ENCODE data around the gene KRTAP19-5. TPM values are rescaled to one million over a fixed set of nuclear protein-coding genes. Genes with fewer than 3 reads are reported as not detected.

KRTAP19-5 gene
- total and polyA plus RNA-seq, 2 of the 4 experiments (the other 2 are of a cell fraction) = not detected

- POLR2A ChIA-PET (ENCODE audit: unreplicated experiment) = no interaction called here
These were observed 38.2 kb downstream of the KRTAP19-5 start for GRCh38 chr21:30463713-30464112.

More at GRCh38 chr21:30463713-30464112, 38.2 kb downstream of the KRTAP19-5 start:
- in situ Hi-C loops (cut with MboI; ENCODE audit: low sequenced_read_pairs) (no loop called here), intact Hi-C loops (cut with micrococcal nuclease) (no loop called here), dilution Hi-C loops (cut with HindIII; ENCODE audit: low sequenced_read_pairs, unreplicated experiment) (no loop called here)
- CTCF ChIA-PET = no interaction called here
- Histone ChIP-seq H3K18ac (ENCODE audit: low read depth, low read length) (no peak overlapping the region), H2AK9ac (replicated peaks; ENCODE audit: low read depth, low read length, poor library complexity) (no peak overlapping the region), H3K9me1 (ENCODE audit: insufficient read depth, low read length) (no peaks in the 10 kb centered on the region), H2AK5ac (ENCODE audit: low read depth, low read length) (no peak overlapping the region), H3K4me3 (ENCODE audit: insufficient read depth, low read depth, low read length) (no peak overlapping the region), H2BK15ac (ENCODE audit: low read depth, low read length) (no peak overlapping the region), H2BK120ac (ENCODE audit: low read depth, low read length) (no peak overlapping the region), H2BK20ac (ENCODE audit: low read depth, low read length) (no peak overlapping the region), H4K20me1 (ENCODE audit: insufficient read depth, low read length) (no peaks in the 10 kb centered on the region), H3K79me1 (ENCODE audit: low read depth in 1 of 2, low read length in 2 of 2) (no peaks in the 10 kb centered on the region), H3K4me1 (ENCODE audit: control insufficient read depth, insufficient read depth, low read length) (no peaks in the 10 kb centered on the region), H3K23ac (ENCODE audit: low read depth, low read length) (no peak overlapping the region), H3K56ac (ENCODE audit: extremely low read depth, insufficient read depth, low read length) (no peak overlapping the region), H4K8ac (ENCODE audit: low read depth in 2 of 2, low read length in 2 of 2) (no peak overlapping the region), H3K27me3 (ENCODE audit: control insufficient read depth, insufficient read depth, low read length) (no peaks in the 10 kb centered on the region), H2AFZ (replicated peaks; ENCODE audit: low read length, poor library complexity) (no peak overlapping the region), H4K91ac (ENCODE audit: insufficient read depth, low read depth, low read length) (no peak overlapping the region), H3K27ac (ENCODE audit: insufficient read depth, low read length) (no peak overlapping the region), H3K4me2 (ENCODE audit: low read depth, low read length) (no peak overlapping the region), H3K14ac (replicated peaks; ENCODE audit: low read depth, low read length) (no peak overlapping the region), H3K4ac (ENCODE audit: low read depth, low read length) (no peak overlapping the region), H3K9ac (ENCODE audit: low read depth, low read length) (no peak overlapping the region), H3K9me3 (ENCODE audit: control insufficient read depth, insufficient read depth, low read length) (no peaks in the 10 kb centered on the region; the same call in 1 of the 2 replicates), H2BK5ac (ENCODE audit: low read depth, low read length, poor library complexity, severe bottlenecking) (no peak overlapping the region), H4K5ac (ENCODE audit: low read depth, low read length) (no peak overlapping the region), H3K36me3 (ENCODE audit: control insufficient read depth, insufficient read depth, low read length) (no peaks in the 10 kb centered on the region)
- TF ChIP-seq POLR2A (IDR thresholded peaks at IDR 0.05; ENCODE audit: low read depth, low read length) = no peak
- peak; percentile 56 for TF ChIP-seq MAFK (IDR thresholded peaks at IDR 0.05; ENCODE audit: low read depth, low read length)
- TF ChIP-seq CEBPB (IDR thresholded peaks at IDR 0.05; ENCODE audit: low read depth, low read length) = no peak
- TF ChIP-seq SMC3 (IDR thresholded peaks at IDR 0.05; ENCODE audit: low read depth, low read length) = no peak
- TF ChIP-seq CTCF (conservative IDR thresholded peaks at IDR 0.05; ENCODE audit: low read depth, low read length) = 0 out of 2 replicates have a peak, but pooled peaks have one; percentile 4
- no peak for TF ChIP-seq FOS (IDR thresholded peaks at IDR 0.05; ENCODE audit: low read depth, low read length)
- TF ChIP-seq USF2 (IDR thresholded peaks at IDR 0.05; ENCODE audit: low read depth, low read length) = no peak
- TF ChIP-seq MAZ (IDR thresholded peaks at IDR 0.05; ENCODE audit: borderline replicate concordance, low read depth, low read length) = no peak
- TF ChIP-seq BHLHE40 (IDR thresholded peaks at IDR 0.05; ENCODE audit: low read depth, low read length) = no peak
- TF ChIP-seq RFX5 (IDR thresholded peaks at IDR 0.05; ENCODE audit: low read depth, low read length) = no peak
- DNase-seq = no peak
- ATAC-seq (ENCODE audit: low read depth) = no peak
- BruUV-seq (replicated peaks) = no TSS peak
- no CpG with 5 or more reads among the region's 3 CpGs for WGBS, 2 experiments (ENCODE audit: extremely low coverage in 2 of 2, insufficient read length in 1 of 2)

Data from IMR-90 (cell line).